ENCODE results near the gene GGT5.
"Not testable (repeated sequence)": the region's sequence is repeated elsewhere in the genome, so short reads cannot be mapped to it uniquely, and the experiment has no call there.

Gene GGT5

GRCh38 chr22:24247564-24248344 is 2.9 kb upstream of the GGT5 start:
- no peak overlapping the region for H3K4me3 ChIP-seq (ENCODE audit: low read depth, low read length)

GRCh38 chr22:24247011-24247507 is 2.2 kb upstream of the GGT5 start:
- in situ Hi-C loops (cut with HindIII; ENCODE audit: low sequenced_read_pairs): no loop called here
- H3K4me3 ChIP-seq (ENCODE audit: low read depth, low read length): no peak overlapping the region
- no peak for TF ChIP-seq CTCF (IDR thresholded peaks at IDR 0.05; ENCODE audit: low read depth, low read length, missing control alignments)
- no peak for DNase-seq (ENCODE audit: low read depth)

More at GRCh38 chr22:24247564-24248344, 2.9 kb upstream of the GGT5 start:
- in situ Hi-C loops (cut with HindIII; ENCODE audit: low sequenced_read_pairs): no loop called here
- peak; percentile 93 for DNase-seq (ENCODE audit: low read depth)
- TF ChIP-seq CTCF (IDR thresholded peaks at IDR 0.05; ENCODE audit: low read depth, low read length, missing control alignments): peak; percentile 83

GRCh38 chr22:24245584-24246561 is 991 bp upstream of the GGT5 start:
- in situ Hi-C loops (cut with HindIII; ENCODE audit: low sequenced_read_pairs); H3K4me3 ChIP-seq (ENCODE audit: low read depth, low read length): not testable (repeated sequence)
- peak; percentile 53 for DNase-seq (ENCODE audit: low read depth)

- DNase-seq (ENCODE audit: low read depth): no peak
- in situ Hi-C loops (cut with HindIII; ENCODE audit: low sequenced_read_pairs): no loop called here
- peak overlapping the region; percentile 21 for H3K4me3 ChIP-seq (ENCODE audit: low read depth, low read length)
- no peak for TF ChIP-seq CTCF (IDR thresholded peaks at IDR 0.05; ENCODE audit: low read depth, low read length, missing control alignments)
Measured at GRCh38 chr22:24244144-24244787, 616 bp downstream of the GGT5 start.

GRCh38 chr22:24243417-24243816 is 1.5 kb downstream of the GGT5 start:
- in situ Hi-C loops (cut with HindIII; ENCODE audit: low sequenced_read_pairs); H3K4me3 ChIP-seq (ENCODE audit: low read depth, low read length); DNase-seq (ENCODE audit: low read depth): not testable (repeated sequence)

- in situ Hi-C loops (cut with HindIII; ENCODE audit: low sequenced_read_pairs); DNase-seq (ENCODE audit: low read depth); H3K4me3 ChIP-seq (ENCODE audit: low read depth, low read length): not testable (repeated sequence)
Measured at GRCh38 chr22:24240985-24241692, 3.7 kb downstream of the GGT5 start.

- in situ Hi-C loops (cut with HindIII; ENCODE audit: low sequenced_read_pairs): no loop called here
- TF ChIP-seq CTCF (IDR thresholded peaks at IDR 0.05; ENCODE audit: low read depth, low read length, missing control alignments): no peak
- DNase-seq (ENCODE audit: low read depth): no peak
- H3K4me3 ChIP-seq (ENCODE audit: low read depth, low read length): no peak overlapping the region
Measured at GRCh38 chr22:24240381-24240780, 4.5 kb downstream of the GGT5 start.

- in situ Hi-C loops (cut with HindIII; ENCODE audit: low sequenced_read_pairs); DNase-seq (ENCODE audit: low read depth): not testable (repeated sequence)
Measured at GRCh38 chr22:24238101-24238694, 6.7 kb downstream of the GGT5 start.

More at GRCh38 chr22:24238101-24238694, 6.7 kb downstream of the GGT5 start:
- H3K4me3 ChIP-seq (ENCODE audit: low read depth, low read length): not testable (repeated sequence)
